Kidney (tissue), 14 donors: Measurements from ENCODE around the gene FLT4. TPM values are rescaled to one million over a fixed set of nuclear protein-coding genes. Genes with fewer than 3 reads are reported as not detected.
"Not testable (repeated sequence)": the region's sequence is repeated elsewhere in the genome, so short reads cannot be mapped to it uniquely, and the experiment has no call there.

Source experiments
- DNase-seq, 5 donors: peaks; one replicate each; pipeline ENCODE4 v3.0.0-alpha.2; 2013 to 2020
- FAIRE-seq: peaks from 2 replicates; lab custom pipeline; 2012; peaks lifted over from hg19 to GRCh38; lab: Jason Lieb, UNC
- H3K27ac ChIP-seq, 2 donors: one replicate each; pipeline ENCODE4 v1.7.0; 2013; ENCODE audit warnings: low read depth in 2 of 2, low read length in 2 of 2, inconsistent platforms in 1 of 2
- H3K27me3 ChIP-seq: one replicate; pipeline ENCODE4 v1.7.1; 2013; ENCODE audit warnings: low read length, inconsistent platforms; ENCODE audit not compliant: control insufficient read depth, insufficient read depth
- H3K36me3 ChIP-seq, 3 donors: one replicate each; pipeline versions ENCODE4 v1.7.0 to v1.7.1; 2013; ENCODE audit warnings: low read length in 3 of 3, control low read depth in 1 of 3, inconsistent platforms in 1 of 3; ENCODE audit not compliant: insufficient read depth in 3 of 3, control insufficient read depth in 2 of 3
- H3K4me1 ChIP-seq, 3 donors: one replicate each; pipeline versions ENCODE4 v1.7.0 to v1.7.1; 2013; ENCODE audit warnings: low read length in 3 of 3, inconsistent platforms in 1 of 3, low read depth in 1 of 3; ENCODE audit not compliant: control insufficient read depth in 2 of 3, insufficient read depth in 2 of 3
- H3K4me3 ChIP-seq, 3 donors: one replicate each; pipeline versions ENCODE4 v1.7.0 to v1.8.1; 2013; ENCODE audit warnings: low read length in 3 of 3, control low read depth in 1 of 3, inconsistent platforms in 1 of 3
- H3K9ac ChIP-seq, 3 donors: one replicate each; pipeline versions ENCODE4 v1.7.0 to v1.7.1; 2013; ENCODE audit warnings: low read length in 3 of 3, control low read depth in 1 of 3, inconsistent platforms in 1 of 3
- H3K9me3 ChIP-seq, 3 donors: one replicate each; pipeline versions ENCODE4 v1.7.0 to v1.7.1; 2013; ENCODE audit warnings: low read length in 3 of 3, control low read depth in 1 of 3, inconsistent platforms in 1 of 3; ENCODE audit not compliant: control insufficient read depth in 2 of 3, insufficient read depth in 1 of 3
- CTCF ChIP-seq: IDR thresholded peaks from 3 replicates; pipeline ENCODE4 v1.5.1; 2012; ENCODE audit warnings: mild to moderate bottlenecking, moderate library complexity, borderline replicate concordance; ENCODE audit not compliant: insufficient read depth; ENCODE audit errors: extremely low read depth
- intact Hi-C: fragments of 100-400 bp; cut with DNase I; formaldehyde crosslinking; loops from one replicate; pipeline ENCODE4 v1.11.1; 2022
- polyA plus RNA-seq: library from polyadenylated mRNA; stranded (reverse); fragments of 350-450 nt; fragmentation: Illumina TruSeq; extraction: RNeasy Lipid Tissue Mini Kit (QIAGEN cat#74804); gene quantifications from one replicate; pipeline ENCODE4 v1.2.3, GENCODE V29; 2014; ENCODE audit warnings: low read depth, low replicate concordance; ENCODE audit not compliant: insufficient read depth
- total RNA-seq: library from RNA; stranded (reverse); fragmentation: NEBNext Ultra II Directional; extraction: Animal tissue kit (Norgen Biotek cat#: 25700); gene quantifications from one replicate; pipeline ENCODE4 v1.2.1, GENCODE V29; 2021
- donor health status: control.
- donor health status: control.
- donor health status: control.
- donor health status: control.
- donor health status: control.
- donor health status: DM: yes; HTN: yes; CAD: no.
- donor health status: Normal renal cell carcinoma (clear cell type).

Gene FLT4
- total and polyA plus RNA-seq, 2 donors from 2014 or later, result 6.9 to 29.4 TPM

GRCh38 chr5:180683220-180683922, 34.0 kb upstream of the FLT4 start:
- Histone ChIP-seq H3K9me3 (no peaks in the 10 kb centered on the region), H3K27me3 (no peaks in the 10 kb centered on the region), H3K9ac (no peak overlapping the region)

GRCh38 chr5:180682560-180682959, 33.2 kb upstream of the FLT4 start:
- FAIRE-seq (no peak), DNase-seq (no peak)
- Histone ChIP-seq H3K36me3 (no peaks in the 10 kb centered on the region), H3K9me3 (no peaks in the 10 kb centered on the region), H3K27ac (no peak overlapping the region), H3K4me1 (no peaks in the 10 kb centered on the region), H3K27me3 (no peaks in the 10 kb centered on the region), H3K9ac (no peak overlapping the region), H3K4me3 (no peak overlapping the region)
- intact Hi-C loops, result no loop called here
- no peak for TF ChIP-seq CTCF

More at GRCh38 chr5:180683220-180683922, 34.0 kb upstream of the FLT4 start:
- no peaks in the 10 kb centered on the region for H3K4me1 ChIP-seq
- TF ChIP-seq CTCF, result no peak
- no peaks in the 10 kb centered on the region for H3K36me3 ChIP-seq
- no peak for FAIRE-seq
- H3K4me3 ChIP-seq, result no peak overlapping the region
- H3K27ac ChIP-seq, result no peak overlapping the region
- intact Hi-C loops, result no loop called here
- no peak for DNase-seq

GRCh38 chr5:180682008-180682407, 32.6 kb upstream of the FLT4 start:
- H3K36me3 ChIP-seq, H3K27me3 ChIP-seq, H3K27ac ChIP-seq, H3K9ac ChIP-seq, H3K4me1 ChIP-seq, H3K4me3 ChIP-seq, intact Hi-C loops, FAIRE-seq, H3K9me3 ChIP-seq, DNase-seq: not testable (repeated sequence)

- H3K27ac ChIP-seq, intact Hi-C loops, H3K27me3 ChIP-seq, FAIRE-seq, H3K36me3 ChIP-seq, H3K9ac ChIP-seq, DNase-seq, H3K9me3 ChIP-seq, H3K4me1 ChIP-seq, H3K4me3 ChIP-seq: not testable (repeated sequence)
These were observed 28.9 kb upstream of the FLT4 start for GRCh38 chr5:180678319-180678718.
